Uterus (tissue), 4 donors: ENCODE results near the gene S100A3. TPM values are rescaled to one million over a fixed set of nuclear protein-coding genes. Genes with fewer than 3 reads are reported as not detected.

Experiments
- DNase-seq, 2 donors: peaks; one replicate each; pipeline ENCODE4 v3.0.0-alpha.2; 2019 to 2020
- H3K27ac ChIP-seq, 2 donors: fragments of 200-600 bp; sonication (generic); 1 replicate in 1 of 2; 2 replicates in 1 of 2; pipeline ENCODE4 v1.5.1; 2016 to 2018
- H3K27me3 ChIP-seq, 2 donors: fragments of 200-600 bp; sonication (generic); one replicate each; pipeline ENCODE4 v1.5.1; 2018 to 2019; ENCODE audit warnings: control low read depth in 1 of 2
- H3K36me3 ChIP-seq, 2 donors: fragments of 200-600 bp; sonication (generic); one replicate each; pipeline ENCODE4 v1.5.1; 2019; ENCODE audit warnings: control low read depth in 1 of 2
- H3K4me1 ChIP-seq, 2 donors: fragments of 200-600 bp; sonication (generic); one replicate each; pipeline ENCODE4 v1.5.1; 2018 to 2019; ENCODE audit warnings: control low read depth in 1 of 2
- H3K4me3 ChIP-seq, 2 donors: fragments of 200-600 bp; sonication (generic); 1 replicate in 1 of 2; 2 replicates in 1 of 2; pipeline ENCODE4 v1.5.1; 2018 to 2019; ENCODE audit warnings: mild to moderate bottlenecking in 1 of 2
- H3K9me3 ChIP-seq, 2 donors: fragments of 200-600 bp; sonication (generic); one replicate each; pipeline ENCODE4 v1.5.1; 2019; ENCODE audit warnings: control low read depth in 1 of 2
- POLR2A ChIP-seq, 2 donors: fragments of 450-650 bp; IDR thresholded peaks; one replicate each; pipeline ENCODE4 v1.6.1; 2016; ENCODE audit warnings: antibody characterized with exemption in 2 of 2, mild to moderate bottlenecking in 1 of 2, moderate library complexity in 1 of 2
- intact Hi-C: fragments of 100-400 bp; cut with DNase I; formaldehyde crosslinking; loops from one replicate; pipeline ENCODE4 v1.15.1; 2023; ENCODE audit warnings: low total_unique reads
- total RNA-seq, 4 donors: library from RNA; depleted of rRNA in 3 of 4; stranded (reverse); fragments of >200 nt in 3 of 4; gene quantifications; one replicate each; pipeline versions ENCODE4 v1.1.0 to v1.2.4, GENCODE V29; 2014 to 2023
- TF ChIP-seq, protein P1 (sequence below), 4 experiments: fragments of 200-600 bp in 2 of 4; fragments of 450-650 bp in 2 of 4; sonication (generic) in 2 of 4; IDR thresholded peaks; one replicate each; pipeline ENCODE4 v1.5.1; 2016 to 2019; ENCODE audit warnings: antibody characterized with exemption in 4 of 4, mild to moderate bottlenecking in 2 of 4, moderate library complexity in 1 of 4
- donor health status: DM: yes; HTN: yes; CAD: no.

Gene S100A3
- total RNA-seq, 4 donors from 2014 or later, result 1.2 to 3.7 TPM; not detected in 2

- Histone ChIP-seq H3K27ac (no peak overlapping the region), H3K4me3 (no peak overlapping the region), H3K36me3 (no peaks in the 10 kb centered on the region), H3K27me3 (no peaks in the 10 kb centered on the region), H3K9me3 (no peaks in the 10 kb centered on the region), H3K4me1 (peaks cover 0 to 7% of the 10 kb centered on the region in 2 donors)
- DNase-seq, result no peak
- TF ChIP-seq POLR2A (IDR thresholded peaks at IDR 0.05), result no peak
- TF ChIP-seq, protein P1, sequence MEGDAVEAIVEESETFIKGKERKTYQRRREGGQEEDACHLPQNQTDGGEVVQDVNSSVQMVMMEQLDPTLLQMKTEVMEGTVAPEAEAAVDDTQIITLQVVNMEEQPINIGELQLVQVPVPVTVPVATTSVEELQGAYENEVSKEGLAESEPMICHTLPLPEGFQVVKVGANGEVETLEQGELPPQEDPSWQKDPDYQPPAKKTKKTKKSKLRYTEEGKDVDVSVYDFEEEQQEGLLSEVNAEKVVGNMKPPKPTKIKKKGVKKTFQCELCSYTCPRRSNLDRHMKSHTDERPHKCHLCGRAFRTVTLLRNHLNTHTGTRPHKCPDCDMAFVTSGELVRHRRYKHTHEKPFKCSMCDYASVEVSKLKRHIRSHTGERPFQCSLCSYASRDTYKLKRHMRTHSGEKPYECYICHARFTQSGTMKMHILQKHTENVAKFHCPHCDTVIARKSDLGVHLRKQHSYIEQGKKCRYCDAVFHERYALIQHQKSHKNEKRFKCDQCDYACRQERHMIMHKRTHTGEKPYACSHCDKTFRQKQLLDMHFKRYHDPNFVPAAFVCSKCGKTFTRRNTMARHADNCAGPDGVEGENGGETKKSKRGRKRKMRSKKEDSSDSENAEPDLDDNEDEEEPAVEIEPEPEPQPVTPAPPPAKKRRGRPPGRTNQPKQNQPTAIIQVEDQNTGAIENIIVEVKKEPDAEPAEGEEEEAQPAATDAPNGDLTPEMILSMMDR (IDR thresholded peaks at IDR 0.05), result no peak
- intact Hi-C loops, result no loop called here
Measured at GRCh38 chr1:153515504-153516394, 33.3 kb downstream of the S100A3 start.

- H3K9me3 ChIP-seq, result no peaks in the 10 kb centered on the region
- TF ChIP-seq, protein P1 (IDR thresholded peaks at IDR 0.05), result no peak
- no peak for TF ChIP-seq POLR2A (IDR thresholded peaks at IDR 0.05)
- no peak for DNase-seq
- H3K27me3 ChIP-seq, result no peaks in the 10 kb centered on the region
- no peaks in the 10 kb centered on the region for H3K36me3 ChIP-seq
- H3K27ac ChIP-seq, result no peak overlapping the region
- intact Hi-C loops, result no loop called here
- no peak overlapping the region for H3K4me3 ChIP-seq
- peaks cover 0 to 7% of the 10 kb centered on the region in 2 donors for H3K4me1 ChIP-seq
Measured at GRCh38 chr1:153513666-153514065, 35.4 kb downstream of the S100A3 start.

GRCh38 chr1:153513023-153513422 is 36.0 kb downstream of the S100A3 start:
- Histone ChIP-seq H3K27me3 (no peaks in the 10 kb centered on the region), H3K9me3 (no peaks in the 10 kb centered on the region), H3K36me3 (no peaks in the 10 kb centered on the region), H3K4me3 (no peak overlapping the region), H3K27ac (no peak overlapping the region), H3K4me1 (peaks cover 2 to 11% of the 10 kb centered on the region in 2 donors)
- intact Hi-C loops, result no loop called here
- DNase-seq, result no peak
- no peak for TF ChIP-seq POLR2A (IDR thresholded peaks at IDR 0.05)
- TF ChIP-seq, protein P1 (IDR thresholded peaks at IDR 0.05), result no peak

DNA sequence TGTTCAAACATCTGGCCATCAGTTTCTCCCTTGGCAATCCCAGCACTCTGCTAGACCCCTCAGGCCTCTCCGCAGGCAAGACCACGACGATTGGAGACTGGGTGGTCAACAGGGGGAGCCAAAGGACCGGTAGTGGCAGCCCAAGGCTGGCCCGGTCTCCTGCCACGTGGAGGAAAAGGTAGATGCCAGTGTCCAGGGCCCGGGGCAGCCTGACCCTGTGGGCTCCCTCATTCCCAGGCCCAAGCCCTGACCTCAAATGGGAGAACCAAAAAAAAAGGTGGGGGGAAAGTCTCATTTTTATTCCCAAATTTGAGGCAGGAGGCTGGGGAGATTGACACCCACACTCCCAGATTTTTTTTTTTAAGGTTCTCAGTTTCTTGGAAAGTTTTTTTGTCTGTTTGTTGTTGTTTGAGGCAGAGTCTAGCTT is 38.1 kb downstream of the S100A3 start:
- Histone ChIP-seq H3K27me3 (no peaks in the 10 kb centered on the region), H3K4me1 (peaks cover 8 to 22% of the 10 kb centered on the region in 2 donors), H3K9me3 (no peaks in the 10 kb centered on the region), H3K36me3 (no peaks in the 10 kb centered on the region), H3K4me3 (no peak overlapping the region), H3K27ac (peak overlapping the region; percentile 37 to 45)
- TF ChIP-seq POLR2A (IDR thresholded peaks at IDR 0.05), result peak in 1 of 2 donors; percentile 13
- TF ChIP-seq, protein P1 (IDR thresholded peaks at IDR 0.05), result peak; percentile 92 to 95 (median 94)
- intact Hi-C loops, result loop anchor here (1.0 kb wide), 1 partner anchor 57 kb away; no protein-coding TSS in a partner anchor
- DNase-seq, result peak; percentile 87

DNA sequence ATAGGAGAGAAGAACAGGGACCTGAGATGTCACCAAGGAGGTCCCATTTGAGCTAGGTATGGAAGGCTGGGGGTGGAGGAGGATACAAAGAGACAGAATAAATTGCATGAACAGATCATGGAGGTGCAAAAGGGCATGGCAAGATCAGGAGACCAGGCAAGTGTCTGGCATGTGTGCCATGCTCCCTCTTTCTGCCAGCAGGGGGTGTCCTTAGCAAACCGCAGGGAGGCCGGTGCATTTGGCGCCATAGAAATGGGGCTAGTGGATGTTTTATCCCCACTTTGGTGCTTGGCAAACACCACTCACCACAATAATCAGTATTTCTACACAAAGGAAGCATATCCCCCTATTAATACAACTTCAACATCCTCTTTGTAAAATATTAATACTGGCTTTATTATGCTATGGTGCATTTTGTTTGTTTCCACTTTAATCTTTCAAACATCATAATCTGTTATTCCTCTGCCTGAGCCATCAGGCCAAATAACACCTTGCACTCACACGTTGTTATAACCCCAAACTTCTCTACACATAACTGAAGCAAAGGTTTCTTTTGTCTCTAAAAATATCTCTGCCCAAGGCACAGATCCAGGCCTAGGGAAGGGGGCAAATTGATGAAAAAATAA is 39.2 kb downstream of the S100A3 start:
- no peak overlapping the region for H3K4me3 ChIP-seq
- no peaks in the 10 kb centered on the region for H3K27me3 ChIP-seq
- peak overlapping the region; percentile 84 to 92 for H3K27ac ChIP-seq
- H3K36me3 ChIP-seq, result no peaks in the 10 kb centered on the region
- no peak for TF ChIP-seq POLR2A (IDR thresholded peaks at IDR 0.05)
- TF ChIP-seq, protein P1 (IDR thresholded peaks at IDR 0.05), result peak in 2 of 4 experiments; percentile 20 to 22
- H3K4me1 ChIP-seq, result peaks cover 8 to 23% of the 10 kb centered on the region in 2 donors
- H3K9me3 ChIP-seq, result no peaks in the 10 kb centered on the region
- intact Hi-C loops, result loop anchor here (1.0 kb wide), 1 partner anchor 58 kb away; no protein-coding TSS in a partner anchor
- DNase-seq, result no peak
